NB4 (cell line): ENCODE results near the gene USP17L25.
"Not testable (repeated sequence)": the region's sequence is repeated elsewhere in the genome, so short reads cannot be mapped to it uniquely, and the experiment has no call there.

Source experiments
- MYC ChIP-seq: IDR thresholded peaks from 2 replicates; pipeline ENCODE4 v1.6.1; 2011; ENCODE audit warnings: low read depth, low read length
- POLR2A ChIP-seq: IDR thresholded peaks from 2 replicates; pipeline ENCODE4 v1.6.1; 2011; ENCODE audit warnings: mild to moderate bottlenecking; ENCODE audit not compliant: insufficient read length; ENCODE audit errors: extremely low read depth
- TF ChIP-seq, protein P1 (sequence below): IDR thresholded peaks from one replicate; pipeline ENCODE4 v1.5.1; 2012; ENCODE audit warnings: low read depth, low read length
- TF ChIP-seq, protein P2 (sequence below): IDR thresholded peaks from 2 replicates; pipeline ENCODE4 v1.6.1; 2011; ENCODE audit warnings: low read depth, low read length

DNA sequence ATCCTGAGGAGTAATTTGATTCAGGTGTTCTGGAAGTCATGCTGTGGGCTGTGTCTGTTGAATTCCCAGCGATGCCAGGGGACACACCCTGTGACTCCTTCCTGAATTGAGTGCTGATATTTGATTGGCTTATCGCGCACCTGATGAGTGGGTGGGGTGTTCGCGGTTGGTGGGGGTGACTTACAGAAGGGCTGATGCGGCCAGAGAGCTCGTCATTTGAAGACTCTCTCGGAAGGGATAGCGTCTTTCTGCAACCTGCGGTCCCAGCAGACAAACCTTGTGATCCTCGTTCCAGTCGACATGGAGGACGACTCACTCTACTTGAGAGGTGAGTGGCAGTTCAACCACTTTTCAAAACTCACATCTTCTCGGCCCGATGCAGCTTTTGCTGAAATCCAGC lies 18.9 kb downstream of the USP17L25 start, which contains the start of gene USP17L28:
- TF ChIP-seq, protein P1, sequence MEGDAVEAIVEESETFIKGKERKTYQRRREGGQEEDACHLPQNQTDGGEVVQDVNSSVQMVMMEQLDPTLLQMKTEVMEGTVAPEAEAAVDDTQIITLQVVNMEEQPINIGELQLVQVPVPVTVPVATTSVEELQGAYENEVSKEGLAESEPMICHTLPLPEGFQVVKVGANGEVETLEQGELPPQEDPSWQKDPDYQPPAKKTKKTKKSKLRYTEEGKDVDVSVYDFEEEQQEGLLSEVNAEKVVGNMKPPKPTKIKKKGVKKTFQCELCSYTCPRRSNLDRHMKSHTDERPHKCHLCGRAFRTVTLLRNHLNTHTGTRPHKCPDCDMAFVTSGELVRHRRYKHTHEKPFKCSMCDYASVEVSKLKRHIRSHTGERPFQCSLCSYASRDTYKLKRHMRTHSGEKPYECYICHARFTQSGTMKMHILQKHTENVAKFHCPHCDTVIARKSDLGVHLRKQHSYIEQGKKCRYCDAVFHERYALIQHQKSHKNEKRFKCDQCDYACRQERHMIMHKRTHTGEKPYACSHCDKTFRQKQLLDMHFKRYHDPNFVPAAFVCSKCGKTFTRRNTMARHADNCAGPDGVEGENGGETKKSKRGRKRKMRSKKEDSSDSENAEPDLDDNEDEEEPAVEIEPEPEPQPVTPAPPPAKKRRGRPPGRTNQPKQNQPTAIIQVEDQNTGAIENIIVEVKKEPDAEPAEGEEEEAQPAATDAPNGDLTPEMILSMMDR, result not testable (repeated sequence)
- not testable (repeated sequence) for TF ChIP-seq POLR2A, MYC
- TF ChIP-seq, protein P2, sequence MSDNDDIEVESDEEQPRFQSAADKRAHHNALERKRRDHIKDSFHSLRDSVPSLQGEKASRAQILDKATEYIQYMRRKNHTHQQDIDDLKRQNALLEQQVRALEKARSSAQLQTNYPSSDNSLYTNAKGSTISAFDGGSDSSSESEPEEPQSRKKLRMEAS, result not testable (repeated sequence)
